Neural progenitor cell (in vitro differentiated cells): ENCODE measurements around the gene MYBPH.

Source experiments
- CTCF ChIP-seq: fragments of 200-600 bp; sonication (generic); IDR thresholded peaks from 2 replicates; pipeline ENCODE4 v1.5.1; 2017; ENCODE audit warnings: antibody characterized with exemption, mild to moderate bottlenecking
- EZH2 ChIP-seq: fragments of 200-600 bp; sonication (generic); IDR thresholded peaks from 2 replicates; pipeline ENCODE4 v1.6.1; 2017; ENCODE audit warnings: antibody characterized with exemption, mild to moderate bottlenecking, moderate library complexity
- EZH2phosphoT487 ChIP-seq: fragments of 200-600 bp; sonication (generic); IDR thresholded peaks from 2 replicates; pipeline ENCODE4 v1.6.1; 2017; ENCODE audit warnings: antibody characterized with exemption

- TF ChIP-seq CTCF (no peak), EZH2phosphoT487 (no peak), EZH2 (no peak)
These were observed 35.4 kb upstream of the MYBPH start for GRCh38 chr1:203210988-203211387.
